M059J (cell line): Measurements from ENCODE around the gene SRSF8. TPM values are rescaled to one million over a fixed set of nuclear protein-coding genes. Genes with fewer than 3 reads are reported as not detected.
"Not testable (repeated sequence)": the region's sequence is repeated elsewhere in the genome, so short reads cannot be mapped to it uniquely, and the experiment has no call there.

ENCODE experiments used
- DNase-seq: peaks from one replicate; pipeline ENCODE4 v3.0.0-alpha.2; 2012; ENCODE audit warnings: low read depth
- total RNA-seq: library from RNA; depleted of rRNA; stranded (reverse); fragments of >200 nt; shearing (Covaris generic); gene quantifications from 2 replicates; pipeline ENCODE4 v1.2.3, GENCODE V29; 2014

Gene SRSF8
- total RNA-seq, 1 experiment from 2014 or later, result 12.8 TPM

- peak; percentile 50 for DNase-seq
These were observed 29.3 kb downstream of the SRSF8 start for GRCh38 chr11:95095858-95096587.

- DNase-seq, result no peak
These were observed 30.5 kb downstream of the SRSF8 start for GRCh38 chr11:95097209-95097608.

- DNase-seq, result no peak
These were observed 32.1 kb downstream of the SRSF8 start for GRCh38 chr11:95098826-95099225.

- DNase-seq, result no peak
These were observed 33.5 kb downstream of the SRSF8 start for GRCh38 chr11:95100191-95100648.

GRCh38 chr11:95100856-95101507 is 34.3 kb downstream of the SRSF8 start:
- DNase-seq, result no peak

- DNase-seq, result no peak
These were observed 35.2 kb downstream of the SRSF8 start for GRCh38 chr11:95101935-95102334.

- DNase-seq, result no peak
These were observed 36.0 kb downstream of the SRSF8 start for GRCh38 chr11:95102733-95103132.

GRCh38 chr11:95103701-95104100 is 37.0 kb downstream of the SRSF8 start:
- no peak for DNase-seq

- no peak for DNase-seq
These were observed 37.6 kb downstream of the SRSF8 start for GRCh38 chr11:95104121-95104830.

GRCh38 chr11:95104856-95105255 is 38.1 kb downstream of the SRSF8 start:
- DNase-seq, result no peak

GRCh38 chr11:95108159-95108611 is 41.5 kb downstream of the SRSF8 start:
- peak; percentile 59 for DNase-seq

- DNase-seq, result peak; percentile 17
These were observed 42.2 kb downstream of the SRSF8 start for GRCh38 chr11:95108671-95109551.

- not testable (repeated sequence) for DNase-seq
These were observed 44.8 kb downstream of the SRSF8 start for GRCh38 chr11:95111471-95111870.

- DNase-seq, result no peak
These were observed 45.3 kb downstream of the SRSF8 start for GRCh38 chr11:95111923-95112540.

- DNase-seq, result no peak
These were observed 48.9 kb downstream of the SRSF8 start for GRCh38 chr11:95115597-95115996.

- peak; percentile 60 for DNase-seq
These were observed 52.8 kb downstream of the SRSF8 start for GRCh38 chr11:95119361-95120060.
